ENCODE results near the gene SGCA.
A peak's percentile ranks its signal among the peaks of the same experiment; 100 is the strongest.

The SGCA gene

DNA sequence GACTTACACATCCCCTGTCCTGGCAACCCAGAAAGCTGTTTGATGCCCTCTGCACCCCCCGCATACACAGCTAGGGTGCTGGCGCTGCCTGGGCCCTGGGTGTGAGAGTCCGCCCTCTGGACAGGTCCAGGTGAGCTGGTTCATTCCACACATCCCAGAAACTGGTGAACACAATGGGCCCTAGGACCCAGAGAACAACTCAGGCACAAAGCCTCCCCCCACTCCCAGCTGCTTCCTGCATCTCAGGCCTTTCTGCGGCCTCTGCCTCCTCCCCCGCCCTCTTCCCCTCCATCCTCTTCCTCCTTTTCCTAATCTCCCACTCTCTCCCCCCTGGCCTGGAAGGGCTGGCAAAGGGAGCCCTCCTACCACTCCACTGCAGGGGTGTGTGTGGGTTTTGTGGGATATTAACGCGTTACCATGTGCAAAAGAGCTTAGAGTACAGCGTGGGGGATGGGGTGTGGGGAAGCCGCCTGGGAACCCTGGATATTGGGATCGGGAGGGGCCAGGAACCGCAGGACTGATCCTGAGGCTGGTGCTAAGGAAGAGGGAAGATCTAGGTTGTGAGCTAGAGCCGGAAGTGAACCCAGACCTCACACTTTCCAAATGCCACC, 13.8 kb upstream of the SGCA start:
- Histone ChIP-seq H3K27me3 (ENCODE audit: insufficient read depth, poor library complexity, severe bottlenecking) (no peaks in the 10 kb centered on the region), H3K4me3 (ENCODE audit: severe bottlenecking) (peak overlapping the region; percentile 89), H3K27ac (ENCODE audit: poor library complexity, severe bottlenecking) (peak overlapping the region; percentile 95), H3K4me1 (ENCODE audit: insufficient read depth, poor library complexity, severe bottlenecking) (peaks cover 41% of the 10 kb centered on the region), H3K9me3 (ENCODE audit: severe bottlenecking) (no peaks in the 10 kb centered on the region), H3K36me3 (ENCODE audit: low read depth) (peaks cover 13% of the 10 kb centered on the region)
- TF ChIP-seq, protein P1, sequence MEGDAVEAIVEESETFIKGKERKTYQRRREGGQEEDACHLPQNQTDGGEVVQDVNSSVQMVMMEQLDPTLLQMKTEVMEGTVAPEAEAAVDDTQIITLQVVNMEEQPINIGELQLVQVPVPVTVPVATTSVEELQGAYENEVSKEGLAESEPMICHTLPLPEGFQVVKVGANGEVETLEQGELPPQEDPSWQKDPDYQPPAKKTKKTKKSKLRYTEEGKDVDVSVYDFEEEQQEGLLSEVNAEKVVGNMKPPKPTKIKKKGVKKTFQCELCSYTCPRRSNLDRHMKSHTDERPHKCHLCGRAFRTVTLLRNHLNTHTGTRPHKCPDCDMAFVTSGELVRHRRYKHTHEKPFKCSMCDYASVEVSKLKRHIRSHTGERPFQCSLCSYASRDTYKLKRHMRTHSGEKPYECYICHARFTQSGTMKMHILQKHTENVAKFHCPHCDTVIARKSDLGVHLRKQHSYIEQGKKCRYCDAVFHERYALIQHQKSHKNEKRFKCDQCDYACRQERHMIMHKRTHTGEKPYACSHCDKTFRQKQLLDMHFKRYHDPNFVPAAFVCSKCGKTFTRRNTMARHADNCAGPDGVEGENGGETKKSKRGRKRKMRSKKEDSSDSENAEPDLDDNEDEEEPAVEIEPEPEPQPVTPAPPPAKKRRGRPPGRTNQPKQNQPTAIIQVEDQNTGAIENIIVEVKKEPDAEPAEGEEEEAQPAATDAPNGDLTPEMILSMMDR (IDR thresholded peaks at IDR 0.05; ENCODE audit: poor library complexity, severe bottlenecking), result no peak
- peak; percentile 95 for DNase-seq (ENCODE audit: low spot score)
- peak; percentile 74 for ATAC-seq (ENCODE audit: low read depth)

DNA sequence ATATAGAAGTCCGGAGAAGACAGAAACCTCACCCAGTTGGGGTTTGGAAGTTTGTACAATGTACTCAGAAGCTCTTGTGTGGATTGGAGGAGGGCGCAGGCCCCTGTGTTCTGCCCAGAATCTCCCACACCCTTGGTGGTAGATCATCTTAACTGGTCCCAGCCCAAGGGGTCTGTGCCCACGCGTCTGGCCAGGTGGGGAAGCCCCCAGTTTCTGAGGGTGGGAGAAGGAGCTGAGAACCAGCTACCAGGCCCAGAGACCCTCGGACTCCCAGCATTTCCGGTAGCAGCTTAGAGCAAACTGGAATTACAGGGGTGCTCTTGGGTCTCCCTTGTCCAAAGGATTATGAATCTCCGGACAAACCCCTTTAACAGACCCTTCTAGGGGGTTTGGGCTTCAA, 13.1 kb upstream of the SGCA start:
- TF ChIP-seq, protein P1 (IDR thresholded peaks at IDR 0.05; ENCODE audit: poor library complexity, severe bottlenecking), result no peak
- Histone ChIP-seq H3K27me3 (ENCODE audit: insufficient read depth, poor library complexity, severe bottlenecking) (no peaks in the 10 kb centered on the region), H3K36me3 (ENCODE audit: low read depth) (peaks cover 6% of the 10 kb centered on the region; the same call in 1 of the 2 replicates), H3K9me3 (ENCODE audit: severe bottlenecking) (no peaks in the 10 kb centered on the region), H3K27ac (ENCODE audit: poor library complexity, severe bottlenecking) (peak overlapping the region; percentile 95), H3K4me1 (ENCODE audit: insufficient read depth, poor library complexity, severe bottlenecking) (peaks cover 36% of the 10 kb centered on the region), H3K4me3 (ENCODE audit: severe bottlenecking) (no peak overlapping the region)
- ATAC-seq (ENCODE audit: low read depth), result no peak
- no peak for DNase-seq (ENCODE audit: low spot score)

- H3K36me3 ChIP-seq (ENCODE audit: low read depth), result no peaks in the 10 kb centered on the region
- H3K27me3 ChIP-seq (ENCODE audit: insufficient read depth, poor library complexity, severe bottlenecking), result no peaks in the 10 kb centered on the region
- H3K4me3 ChIP-seq (ENCODE audit: severe bottlenecking), result no peak overlapping the region
- H3K4me1 ChIP-seq (ENCODE audit: insufficient read depth, poor library complexity, severe bottlenecking), result peaks cover 30% of the 10 kb centered on the region
- H3K9me3 ChIP-seq (ENCODE audit: severe bottlenecking), result no peaks in the 10 kb centered on the region
- H3K27ac ChIP-seq (ENCODE audit: poor library complexity, severe bottlenecking), result peak overlapping the region; percentile 95
- no peak for DNase-seq (ENCODE audit: low spot score)
- TF ChIP-seq, protein P1 (IDR thresholded peaks at IDR 0.05; ENCODE audit: poor library complexity, severe bottlenecking), result no peak
- ATAC-seq (ENCODE audit: low read depth), result peak; percentile 26
These were observed 11.9 kb upstream of the SGCA start for GRCh38 chr17:50153650-50154575.

DNA sequence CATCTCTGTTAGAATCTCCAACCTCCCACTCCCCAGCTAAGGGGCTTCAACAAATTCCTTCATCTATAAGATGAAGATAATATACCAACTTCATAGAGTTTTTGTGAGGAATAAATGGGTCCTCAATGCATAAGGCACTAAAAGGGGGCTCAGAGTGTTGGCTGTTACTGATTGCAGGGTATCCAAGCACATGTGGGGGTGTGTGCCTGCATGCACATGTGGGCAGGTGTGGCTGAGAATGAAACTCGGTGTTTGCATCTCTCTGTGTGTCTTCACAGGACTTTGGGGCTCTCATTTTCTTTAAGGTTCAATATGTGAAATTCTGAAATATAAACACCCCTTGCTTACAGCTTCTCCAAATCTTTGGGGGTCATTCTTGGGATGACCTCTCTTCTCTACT, 11.2 kb upstream of the SGCA start:
- DNase-seq (ENCODE audit: low spot score), result no peak
- no peaks in the 10 kb centered on the region for H3K27me3 ChIP-seq (ENCODE audit: insufficient read depth, poor library complexity, severe bottlenecking)
- peaks cover 30% of the 10 kb centered on the region for H3K4me1 ChIP-seq (ENCODE audit: insufficient read depth, poor library complexity, severe bottlenecking)
- H3K4me3 ChIP-seq (ENCODE audit: severe bottlenecking), result no peak overlapping the region
- TF ChIP-seq, protein P1 (IDR thresholded peaks at IDR 0.05; ENCODE audit: poor library complexity, severe bottlenecking), result no peak
- H3K27ac ChIP-seq (ENCODE audit: poor library complexity, severe bottlenecking), result peak overlapping the region; percentile 95
- no peaks in the 10 kb centered on the region for H3K9me3 ChIP-seq (ENCODE audit: severe bottlenecking)
- no peak for ATAC-seq (ENCODE audit: low read depth)
- H3K36me3 ChIP-seq (ENCODE audit: low read depth), result no peaks in the 10 kb centered on the region

All from RWPE2 (cell line).